HG03103 (cell line): ENCODE measurements around the gene CAMTA1.

Experiments used
- ATAC-seq: cut with Tn5 transposase; IDR thresholded peaks from one replicate; pipeline ENCODE4 v1.9.1; 2021; ENCODE audit warnings: low read depth; ENCODE audit not compliant: unreplicated experiment

The CAMTA1 gene

DNA sequence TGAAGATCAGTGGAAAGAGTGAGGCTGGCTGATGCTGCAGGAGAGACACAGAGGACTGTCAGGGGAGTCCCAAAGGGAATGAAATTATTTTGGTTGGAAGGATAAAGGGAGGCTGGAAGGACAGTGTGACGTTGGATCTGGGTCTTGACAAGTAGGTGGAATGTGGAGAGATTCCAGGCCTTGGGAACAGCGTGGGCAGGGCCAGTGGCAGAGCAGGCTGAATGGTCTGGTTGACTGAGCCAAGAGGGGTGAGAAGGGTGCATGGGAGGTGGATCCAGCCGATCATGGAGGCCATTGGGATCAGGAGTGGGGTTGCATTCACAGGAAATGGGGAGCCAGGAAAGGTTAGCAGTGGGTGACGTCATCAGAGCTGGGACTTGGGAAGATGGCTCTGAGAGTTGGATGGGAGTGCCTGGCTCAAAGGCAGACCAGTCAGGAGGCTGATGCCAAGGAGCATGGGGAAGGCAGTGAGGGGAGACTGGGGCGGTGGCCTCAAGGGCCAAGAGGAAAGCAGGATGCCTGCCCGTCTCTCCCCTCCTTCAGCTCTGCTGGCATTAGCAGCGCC is 839.6 kb downstream of the CAMTA1 start:
- no peak for ATAC-seq

DNA sequence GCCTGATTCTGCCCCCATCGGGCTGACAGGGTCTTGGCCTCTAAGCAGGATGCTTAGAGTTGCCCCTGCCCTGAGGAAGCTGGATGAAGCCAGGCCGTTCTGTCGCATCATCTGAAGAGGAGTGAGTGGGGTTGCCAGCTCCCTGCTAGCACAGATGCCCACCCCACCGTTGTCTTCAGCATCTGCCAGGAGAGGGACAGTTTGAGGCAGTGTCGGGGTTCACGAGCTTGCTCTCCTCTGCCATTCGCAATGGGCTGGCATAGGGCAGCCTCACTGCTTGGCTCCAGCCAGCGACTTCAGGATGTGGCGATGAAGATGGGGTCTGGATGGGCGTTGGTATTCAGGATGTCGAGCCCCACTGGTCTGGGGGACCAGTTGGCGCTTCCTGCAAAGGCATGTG is 840.1 kb downstream of the CAMTA1 start:
- no peak for ATAC-seq

GRCh38 chr1:7628273-7628672 is 843.0 kb downstream of the CAMTA1 start:
- no peak for ATAC-seq

DNA sequence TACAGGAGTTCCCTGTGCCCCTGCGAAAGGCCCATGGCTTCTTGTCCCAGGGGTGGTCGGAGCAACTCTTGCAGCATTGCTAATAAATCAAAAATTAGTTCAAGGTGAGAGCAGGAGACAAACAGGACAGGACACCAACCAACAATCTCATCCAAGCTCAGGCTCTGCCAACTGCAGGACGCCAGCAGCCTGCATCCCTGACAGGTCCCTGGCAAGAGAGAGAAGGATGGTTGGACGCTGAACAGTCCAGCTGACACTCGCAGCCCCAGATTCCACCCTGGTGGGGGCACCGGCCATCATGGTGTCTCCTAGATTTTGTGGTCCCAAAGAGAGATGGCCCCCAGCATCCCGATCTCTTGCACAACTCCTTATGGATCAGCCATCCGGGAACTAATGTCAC is 843.8 kb downstream of the CAMTA1 start:
- ATAC-seq, result no peak

GRCh38 chr1:7629465-7630195 is 844.4 kb downstream of the CAMTA1 start:
- ATAC-seq, result no peak

DNA sequence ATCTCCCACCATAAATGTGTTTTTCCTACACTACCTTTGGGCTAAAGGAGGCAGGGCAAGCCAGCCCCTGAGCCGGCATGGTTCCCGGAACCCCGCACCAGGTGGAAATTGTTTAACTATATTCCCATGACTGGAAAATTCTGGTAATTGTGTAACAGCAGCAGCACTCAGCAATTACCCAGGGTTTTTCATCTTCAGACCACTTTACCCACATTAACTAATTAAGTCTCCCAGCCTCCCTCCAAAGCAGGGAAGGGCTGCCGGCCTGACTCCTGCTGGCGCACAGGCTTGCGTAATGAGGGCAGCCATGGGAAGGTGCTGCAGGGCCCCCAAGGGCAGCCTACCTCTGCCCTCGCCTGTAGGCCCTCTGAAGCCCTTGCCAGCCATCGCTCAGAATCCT is 845.1 kb downstream of the CAMTA1 start:
- ATAC-seq, result no peak

DNA sequence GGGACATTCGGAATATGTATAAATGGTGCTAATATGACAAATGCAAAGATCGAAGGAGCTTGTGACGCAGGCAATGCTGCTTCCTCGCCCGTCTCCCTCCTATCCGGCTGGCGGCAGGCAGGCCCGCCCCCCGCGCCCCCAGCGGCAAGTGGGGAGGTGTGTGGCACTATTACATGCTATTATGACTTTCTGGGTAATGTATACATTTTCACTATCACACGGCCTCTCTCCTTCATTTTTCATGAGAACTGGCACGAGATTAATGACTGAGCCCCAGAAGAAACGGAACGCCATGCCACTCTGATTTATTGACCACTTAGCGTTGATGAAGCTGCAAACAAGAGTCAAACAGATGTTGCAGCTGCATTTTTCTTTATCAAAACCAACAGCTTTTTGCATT is 846.9 kb downstream of the CAMTA1 start:
- no peak for ATAC-seq

DNA sequence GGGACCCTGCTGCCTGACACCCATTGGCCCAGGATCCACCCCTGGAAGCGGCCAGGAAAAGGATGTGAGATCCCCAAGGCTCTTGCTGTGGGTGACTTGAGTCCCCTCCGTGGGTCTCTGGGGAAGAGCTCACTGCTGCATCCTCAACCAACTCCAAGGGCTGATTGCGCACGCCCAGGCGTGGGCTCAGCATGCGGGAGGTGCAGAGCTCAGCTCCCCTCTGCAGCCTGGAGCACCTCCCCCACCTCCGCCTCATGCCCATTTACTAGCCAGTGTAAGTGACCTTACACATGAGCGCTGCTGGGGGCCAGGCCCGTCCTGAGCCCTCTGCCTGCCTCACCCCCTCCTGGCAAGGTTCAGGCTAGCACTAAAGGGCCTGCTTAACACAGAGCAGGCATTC is 847.4 kb downstream of the CAMTA1 start:
- ATAC-seq, result no peak

DNA sequence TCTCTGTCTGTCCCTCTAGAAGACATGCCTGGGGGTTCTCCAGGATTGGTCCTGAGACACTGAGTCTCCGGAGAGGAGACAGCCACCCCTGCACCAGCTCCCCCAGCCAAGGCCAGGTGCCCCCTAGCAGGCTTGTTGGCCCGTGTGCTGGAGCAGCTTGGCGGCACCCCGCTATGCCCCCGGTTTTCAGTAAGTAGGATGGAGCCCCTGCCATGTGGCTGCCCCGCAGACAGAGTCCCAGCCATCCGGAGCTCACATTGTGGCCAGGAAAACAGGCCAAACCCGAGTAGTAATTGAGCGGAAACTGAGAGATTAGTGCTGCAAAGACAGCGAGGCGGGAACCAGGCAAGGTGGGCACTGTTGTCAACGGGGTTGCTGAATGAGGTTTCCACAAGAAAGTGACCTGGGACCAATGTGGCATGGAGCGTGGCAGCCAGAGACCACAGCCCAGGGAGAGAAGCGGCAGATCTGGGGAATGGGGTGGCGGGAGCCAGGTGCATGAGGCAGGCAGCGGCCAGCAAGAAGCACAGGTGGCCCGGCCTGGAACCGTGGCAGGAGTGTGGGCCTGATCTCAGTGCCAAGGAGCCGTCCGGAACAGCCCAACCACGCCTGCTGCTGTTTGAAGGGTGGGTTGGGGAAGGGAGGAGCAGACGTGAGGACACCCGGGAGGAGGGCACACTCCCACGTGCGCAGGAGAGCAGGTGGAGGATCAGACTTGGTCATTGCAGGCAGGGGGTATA is 848.4 kb downstream of the CAMTA1 start:
- ATAC-seq, result no peak

- no peak for ATAC-seq
These were observed 849.4 kb downstream of the CAMTA1 start for GRCh38 chr1:7634546-7635240.

- ATAC-seq, result no peak
These were observed 851.7 kb downstream of the CAMTA1 start for GRCh38 chr1:7636795-7637526.

DNA sequence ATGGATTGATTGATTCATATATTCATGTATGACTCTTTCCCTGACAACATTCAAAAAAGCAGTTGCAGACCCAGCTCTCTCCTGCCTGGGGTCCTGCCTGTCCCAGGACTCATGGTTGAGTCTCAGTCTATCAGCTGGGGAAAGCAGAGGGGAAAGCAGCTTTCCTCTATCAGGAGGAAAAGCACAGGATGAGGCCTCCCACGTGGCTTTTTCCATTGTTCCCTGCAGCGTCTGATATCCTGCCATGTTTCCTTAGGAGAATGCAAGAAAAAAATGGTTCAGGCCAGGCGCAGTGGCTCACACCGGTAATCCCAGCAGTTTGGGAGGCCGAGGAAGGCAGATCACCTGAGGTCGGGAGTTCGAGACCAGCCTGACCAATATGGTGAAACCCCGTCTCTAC is 852.8 kb downstream of the CAMTA1 start:
- ATAC-seq, result no peak

GRCh38 chr1:7639435-7640131 is 854.3 kb downstream of the CAMTA1 start:
- no peak for ATAC-seq

GRCh38 chr1:7640350-7640749 is 855.1 kb downstream of the CAMTA1 start:
- ATAC-seq, result no peak

DNA sequence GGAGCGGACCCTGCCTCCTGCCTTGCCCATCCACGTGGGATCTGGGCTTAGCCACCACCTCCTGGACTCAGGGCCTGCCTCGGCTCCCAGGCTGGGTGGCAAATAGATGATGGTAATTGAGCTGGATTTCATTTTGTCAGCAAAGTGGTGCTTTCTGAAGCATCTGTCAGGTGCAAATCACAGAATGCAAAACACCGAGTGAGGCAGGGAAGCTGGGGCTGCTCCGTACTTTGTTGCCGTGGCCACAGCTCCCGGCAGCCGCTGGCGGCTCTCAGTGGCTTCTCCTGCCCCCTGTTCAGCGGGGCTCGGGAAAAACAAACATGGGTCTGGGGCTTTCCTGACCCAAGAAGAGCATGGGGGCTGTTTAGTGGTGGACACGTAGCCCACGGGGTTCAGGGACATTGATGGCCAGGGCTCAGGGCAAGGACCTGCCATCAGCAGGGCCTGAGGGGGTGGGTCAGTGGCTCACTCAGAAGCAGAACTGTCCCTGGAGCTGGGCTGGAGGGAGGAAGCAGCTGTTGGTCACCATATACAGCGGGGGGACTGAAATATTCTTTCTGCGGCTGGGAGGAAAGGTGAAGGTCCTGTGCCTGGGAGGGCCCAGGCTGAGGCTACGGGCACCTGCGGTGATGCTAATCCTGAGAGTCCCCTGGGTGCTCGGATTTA is 855.8 kb downstream of the CAMTA1 start:
- no peak for ATAC-seq

DNA sequence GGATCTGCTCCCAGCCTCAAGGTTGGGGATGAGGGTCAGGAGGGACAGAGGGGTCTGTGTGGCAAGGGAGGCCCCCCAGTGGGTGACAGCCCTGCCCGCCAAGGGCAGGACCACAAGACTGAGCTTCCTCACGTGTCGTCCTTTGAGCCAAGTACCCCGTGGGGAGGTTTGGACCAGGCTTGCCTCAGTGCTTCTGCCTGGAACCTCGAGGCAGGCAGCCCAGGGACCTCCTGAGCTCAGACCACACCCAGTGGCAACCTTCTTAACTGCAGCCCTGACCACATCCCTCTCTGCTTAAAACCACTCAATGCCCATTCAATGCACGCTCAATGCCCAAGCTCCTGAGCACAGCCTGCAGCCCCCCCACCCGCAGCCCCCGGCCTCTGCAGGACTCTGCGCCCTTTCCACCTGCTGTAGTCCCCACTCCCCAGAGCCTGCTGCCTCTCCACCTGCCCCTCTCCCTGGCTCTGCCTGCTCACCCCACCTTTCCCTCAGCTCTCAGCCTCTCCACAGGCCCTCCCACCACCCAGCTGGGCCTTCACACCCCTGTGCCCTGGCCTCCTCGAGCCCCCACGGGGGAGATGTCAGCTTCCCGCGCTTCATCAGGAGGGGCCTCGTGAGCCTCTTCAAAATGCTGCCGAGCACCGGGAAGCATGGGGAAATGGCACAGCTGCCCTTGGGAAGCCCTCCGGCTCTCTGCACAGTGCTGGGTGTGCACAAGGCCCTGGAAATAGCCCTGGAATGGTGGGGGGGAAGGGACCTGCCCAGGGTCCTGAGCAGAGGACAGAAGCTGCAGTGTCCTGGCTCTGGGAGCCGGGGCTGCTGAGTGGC is 856.5 kb downstream of the CAMTA1 start:
- no peak for ATAC-seq

- ATAC-seq, result no peak
These were observed 857.1 kb downstream of the CAMTA1 start for GRCh38 chr1:7642418-7642704.

- no peak for ATAC-seq
These were observed 857.7 kb downstream of the CAMTA1 start for GRCh38 chr1:7642781-7643529.
